ENCODE results near the gene SLC5A4.

SLC5A4 gene

DNA sequence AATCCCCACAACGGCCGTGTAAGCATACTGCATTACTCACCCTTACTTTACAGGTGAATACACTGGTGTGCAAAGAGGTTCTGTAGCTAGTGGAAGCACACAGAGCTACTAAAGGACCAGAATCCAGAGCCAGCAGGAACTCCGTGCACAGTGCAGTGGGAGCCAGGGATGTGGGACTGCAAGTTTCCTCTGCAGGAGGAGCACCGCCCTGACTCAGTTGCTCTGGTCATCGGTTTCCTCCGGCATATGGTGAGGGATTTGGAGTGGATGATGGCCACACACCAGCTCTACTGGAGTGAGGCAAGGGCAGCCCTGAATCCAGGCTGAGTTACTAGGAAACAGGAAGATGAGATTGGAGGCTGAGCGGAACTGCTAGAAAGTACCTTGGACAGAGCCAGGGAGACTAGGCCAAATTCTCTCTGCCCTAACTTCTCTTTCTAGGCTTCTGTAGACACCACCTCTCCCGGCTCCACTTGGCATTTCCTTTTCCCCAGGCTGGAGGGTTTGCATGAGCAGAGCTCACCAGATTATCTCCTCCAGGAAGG, 77.9 kb downstream of the SLC5A4 start:
- H3K4me1 Mint-ChIP-seq: no peaks in the 10 kb centered on the region
- no peak for DNase-seq (ENCODE audit: low spot score in 2 of 2)
- no peak overlapping the region for H3K27ac Mint-ChIP-seq (ENCODE audit: low read depth)
- no peak overlapping the region for H3K4me3 Mint-ChIP-seq
- ATAC-seq (replicated peaks; ENCODE audit: extremely low read depth, poor library complexity, severe bottlenecking): no peak
- H3K36me3 Mint-ChIP-seq (ENCODE audit: insufficient read depth): no peaks in the 10 kb centered on the region
- peaks cover 51% of the 10 kb centered on the region for H3K27me3 Mint-ChIP-seq
- H3K9me3 Mint-ChIP-seq: no peaks in the 10 kb centered on the region

DNA sequence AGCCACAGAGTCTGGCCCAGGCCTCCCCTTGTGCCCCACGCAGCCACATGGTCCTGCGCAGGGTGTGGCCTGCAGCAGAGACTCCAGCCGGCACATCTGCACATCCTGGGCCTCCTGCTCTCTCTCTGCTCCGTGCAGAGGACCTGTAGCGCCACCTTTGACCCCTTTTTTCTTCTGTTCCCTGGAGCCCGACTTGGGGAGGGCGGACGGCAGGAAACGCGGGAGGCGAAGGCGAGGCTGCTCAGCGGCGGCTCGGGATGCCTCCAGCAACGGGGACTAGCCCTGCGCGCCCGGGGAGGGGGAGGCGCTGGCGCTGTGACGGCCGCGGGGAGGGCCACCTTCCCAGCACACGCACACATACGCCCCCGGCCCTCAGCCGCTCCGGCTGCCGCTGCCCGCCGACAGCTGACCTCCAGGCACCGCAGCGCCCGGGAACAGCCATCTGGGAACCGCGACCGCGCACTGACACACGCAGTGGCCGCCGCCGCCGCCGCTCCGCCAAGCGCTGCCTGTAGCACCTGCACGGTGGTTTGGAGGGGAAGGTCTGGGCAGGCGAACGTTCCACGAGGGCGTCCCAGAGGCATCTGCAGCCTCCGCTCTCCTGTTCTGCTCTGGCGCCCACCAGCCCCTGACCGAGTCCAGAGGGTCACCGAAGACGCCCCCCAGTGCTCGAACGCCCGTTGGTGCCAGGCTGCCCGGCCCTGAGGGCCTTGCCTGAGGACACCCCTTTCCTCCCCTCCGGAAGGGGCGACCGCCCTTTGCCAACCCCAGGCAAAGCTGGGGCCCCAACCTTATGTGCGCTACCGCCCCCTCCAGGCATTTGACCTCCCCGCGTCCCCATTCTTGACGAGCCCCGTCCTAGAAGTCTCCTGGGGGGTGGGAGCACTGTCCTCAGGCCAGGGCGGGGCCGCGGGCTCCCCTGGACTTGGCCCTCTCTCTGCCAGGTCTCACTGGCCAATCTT, 79.2 kb downstream of the SLC5A4 start:
- Mint-ChIP-seq H3K27me3 (peaks cover 58% of the 10 kb centered on the region), H3K4me1 (no peaks in the 10 kb centered on the region), H3K4me3 (no peak overlapping the region), H3K9me3 (no peaks in the 10 kb centered on the region), H3K36me3 (ENCODE audit: insufficient read depth) (no peaks in the 10 kb centered on the region), H3K27ac (ENCODE audit: low read depth) (no peak overlapping the region)
- ATAC-seq (replicated peaks; ENCODE audit: extremely low read depth, poor library complexity, severe bottlenecking): no peak
- DNase-seq (ENCODE audit: low spot score in 2 of 2): no peak

DNA sequence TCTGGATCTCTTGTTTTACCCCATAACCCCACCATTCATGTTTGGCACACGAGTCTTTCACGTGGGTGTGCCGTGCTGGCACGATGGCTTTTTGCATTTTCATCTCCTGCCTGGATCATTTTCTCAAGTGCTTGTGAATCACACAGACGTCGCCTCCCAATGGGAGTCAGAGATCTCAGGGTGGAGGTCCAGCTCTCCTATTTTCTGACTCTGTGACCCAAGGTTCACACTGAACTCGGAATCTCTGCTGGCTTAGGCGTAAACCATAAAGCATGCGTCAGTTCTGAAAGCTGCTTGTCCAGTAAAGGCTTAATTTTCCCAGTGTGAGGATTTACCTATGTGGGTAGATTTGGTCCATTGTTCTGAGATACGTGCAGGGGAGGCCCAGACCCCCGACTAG, 80.0 kb downstream of the SLC5A4 start:
- Mint-ChIP-seq H3K36me3 (ENCODE audit: insufficient read depth) (no peaks in the 10 kb centered on the region), H3K27ac (ENCODE audit: low read depth) (no peak overlapping the region), H3K4me1 (no peaks in the 10 kb centered on the region), H3K27me3 (peaks cover 58% of the 10 kb centered on the region), H3K9me3 (no peaks in the 10 kb centered on the region), H3K4me3 (no peak overlapping the region)
- no peak for DNase-seq (ENCODE audit: low spot score in 2 of 2)
- ATAC-seq (replicated peaks; ENCODE audit: extremely low read depth, poor library complexity, severe bottlenecking): no peak

Measured in central memory CD8-positive, alpha-beta T cell (primary cell).